Mucosa of gallbladder (tissue), 1 donor: ENCODE measurements around the gene MBD1. TPM values are rescaled to one million over a fixed set of nuclear protein-coding genes. Genes with fewer than 3 reads are reported as not detected.
A peak's percentile ranks its signal among the peaks of the same experiment; 100 is the strongest.
"Not testable (repeated sequence)": the region's sequence is repeated elsewhere in the genome, so short reads cannot be mapped to it uniquely, and the experiment has no call there.

ENCODE experiments used
- DNase-seq: peaks from one replicate; pipeline ENCODE4 v3.0.0-alpha.2; 2020; ENCODE audit warnings: low spot score
- total RNA-seq: library from RNA; stranded (reverse); gene quantifications from one replicate; pipeline ENCODE4 v1.2.1, GENCODE V29; 2021
- donor health status: DM: no; HTN: no; CAD: no.

MBD1 gene
- total RNA-seq, 1 donor from 2014 or later, result 86.7 TPM

- DNase-seq, result no peak
Measured at GRCh38 chr18:50289108-50289443, 7.8 kb upstream of the MBD1 start.

GRCh38 chr18:50288348-50289107, 7.2 kb upstream of the MBD1 start:
- not testable (repeated sequence) for DNase-seq

GRCh38 chr18:50287441-50288347, 6.4 kb upstream of the MBD1 start, which contains the start of gene CXXC1:
TSS of gene CXXC1 (minus strand) at chr18:50287692. CDS start at chr18:50287589, 103 bp downstream.
- peak; percentile 98 for DNase-seq

- DNase-seq, result no peak
Measured at GRCh38 chr18:50287028-50287440, 5.7 kb upstream of the MBD1 start.

GRCh38 chr18:50286391-50287027, 5.2 kb upstream of the MBD1 start:
- no peak for DNase-seq

DNA sequence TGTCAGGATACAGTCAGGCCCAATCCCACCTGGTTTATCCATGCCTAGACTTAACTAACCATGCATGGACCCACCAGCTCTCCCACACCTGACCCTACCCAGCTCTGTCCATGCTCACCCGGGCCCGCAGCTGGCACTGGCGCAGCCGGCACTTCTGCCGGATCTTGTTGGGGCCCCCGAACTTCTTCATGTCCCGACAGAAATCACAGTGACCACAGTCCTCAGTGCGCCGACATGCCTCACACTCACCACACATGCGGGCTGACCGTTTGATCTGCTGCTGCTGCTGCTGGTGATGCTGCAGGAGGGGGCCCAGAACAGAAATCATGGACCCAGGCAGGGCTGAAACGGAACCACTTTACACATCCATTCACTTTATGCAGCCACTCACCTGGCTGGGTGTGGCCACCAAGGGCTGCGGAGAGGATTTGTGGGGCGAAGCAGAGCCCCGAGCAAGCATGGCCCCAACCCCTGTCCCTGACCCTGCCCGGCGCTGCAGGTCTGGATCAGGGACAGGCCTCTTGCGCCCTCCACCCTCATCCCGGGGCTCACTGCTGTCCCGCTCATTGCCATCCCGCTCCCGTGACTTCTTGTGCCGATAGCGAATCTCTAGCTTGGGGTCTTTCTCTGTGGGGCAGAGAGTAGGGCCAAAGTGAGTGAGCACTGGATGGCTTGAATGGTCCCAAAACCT, 4.5 kb upstream of the MBD1 start:
- DNase-seq, result no peak

DNA sequence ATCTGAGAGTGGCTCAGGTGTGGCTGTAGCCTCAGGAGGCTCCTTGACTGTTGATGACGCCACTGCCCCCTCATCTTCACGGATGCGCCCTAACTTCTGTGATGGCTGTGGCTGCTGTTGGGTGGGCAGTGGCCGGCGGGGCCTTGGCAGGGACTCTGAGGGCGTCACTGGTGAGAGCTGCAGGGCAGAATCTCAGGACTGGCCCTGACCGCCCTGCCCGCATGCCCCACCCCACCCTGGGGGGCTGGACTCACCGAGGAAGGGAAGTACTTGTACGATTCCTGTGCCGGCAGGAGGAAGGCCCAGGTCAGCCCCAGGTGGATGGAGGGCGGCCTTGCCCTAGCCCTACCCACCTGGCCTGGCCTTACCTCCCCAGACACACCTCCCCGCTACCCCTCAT, 3.7 kb upstream of the MBD1 start:
- DNase-seq, result no peak

DNA sequence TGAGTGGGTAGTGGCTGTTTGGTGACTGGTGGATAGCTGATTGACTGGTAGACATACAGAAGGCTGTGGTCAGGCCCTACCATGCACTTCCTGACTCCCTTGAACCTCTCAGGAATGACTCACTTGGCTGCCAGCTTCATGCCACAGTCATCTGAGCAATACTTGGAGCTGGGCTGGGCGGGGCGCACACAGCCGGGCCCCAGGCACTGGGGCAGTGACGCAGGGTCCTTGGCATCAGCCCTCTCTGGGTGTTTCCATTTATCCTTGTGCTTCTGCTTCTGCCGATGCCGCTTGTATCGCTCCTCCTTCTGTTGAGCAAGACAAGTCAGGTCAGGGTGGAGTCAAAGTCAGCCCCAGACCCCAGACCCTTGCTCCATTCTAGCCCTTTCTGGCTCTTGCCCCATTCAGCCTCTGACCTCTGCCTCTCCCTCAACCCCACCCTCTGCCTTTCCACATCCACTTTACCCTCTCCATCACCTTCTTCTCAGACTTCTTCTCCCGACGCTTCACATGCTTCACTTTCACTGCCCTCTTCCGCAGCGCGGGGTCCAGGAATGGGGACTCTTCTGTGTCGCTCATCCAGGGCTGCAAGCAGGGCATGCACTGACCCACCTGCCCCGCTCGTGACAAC, 3.0 kb upstream of the MBD1 start:
- DNase-seq, result no peak

- no peak for DNase-seq
Measured at GRCh38 chr18:50283469-50284209, 2.3 kb upstream of the MBD1 start.

DNA sequence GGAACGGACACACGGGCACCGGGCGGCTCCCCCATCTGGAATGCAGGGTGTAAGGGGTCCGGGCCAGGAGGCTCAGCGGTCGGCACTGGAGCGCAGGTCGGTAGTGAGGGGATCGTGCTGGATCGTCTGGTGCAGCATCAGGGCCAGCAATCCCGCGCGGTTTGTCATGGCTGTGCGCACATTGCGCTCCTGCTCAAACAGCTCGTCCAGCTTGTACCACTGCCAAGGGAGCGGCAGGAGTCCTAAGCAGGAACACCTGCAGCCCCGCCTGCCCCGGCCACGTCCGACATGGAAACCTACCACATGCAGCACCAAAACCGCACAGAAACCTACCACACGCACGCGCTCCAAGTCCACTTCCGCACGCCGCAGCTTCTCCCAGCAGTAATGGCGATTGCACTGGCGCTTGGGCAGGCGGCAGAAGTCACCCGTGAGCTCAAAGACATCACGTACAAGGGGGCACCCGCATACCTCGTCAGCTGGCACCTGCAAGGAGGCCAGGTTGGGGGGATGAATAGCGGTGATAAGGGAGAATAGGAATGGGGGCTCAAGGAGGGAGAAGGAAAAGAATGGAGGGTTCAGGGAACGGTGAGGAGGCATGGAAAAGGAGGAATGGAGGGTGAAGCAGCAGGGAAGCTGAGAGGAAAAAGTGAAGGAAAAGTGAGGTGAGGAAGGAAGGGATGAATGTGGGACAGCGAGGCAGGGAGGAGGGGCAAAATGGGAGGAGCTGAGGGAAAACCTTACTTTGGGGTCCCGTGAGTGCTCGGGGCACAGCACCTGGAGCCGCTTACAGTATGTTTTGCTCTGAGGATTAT, 1.4 kb upstream of the MBD1 start:
- DNase-seq, result no peak

DNA sequence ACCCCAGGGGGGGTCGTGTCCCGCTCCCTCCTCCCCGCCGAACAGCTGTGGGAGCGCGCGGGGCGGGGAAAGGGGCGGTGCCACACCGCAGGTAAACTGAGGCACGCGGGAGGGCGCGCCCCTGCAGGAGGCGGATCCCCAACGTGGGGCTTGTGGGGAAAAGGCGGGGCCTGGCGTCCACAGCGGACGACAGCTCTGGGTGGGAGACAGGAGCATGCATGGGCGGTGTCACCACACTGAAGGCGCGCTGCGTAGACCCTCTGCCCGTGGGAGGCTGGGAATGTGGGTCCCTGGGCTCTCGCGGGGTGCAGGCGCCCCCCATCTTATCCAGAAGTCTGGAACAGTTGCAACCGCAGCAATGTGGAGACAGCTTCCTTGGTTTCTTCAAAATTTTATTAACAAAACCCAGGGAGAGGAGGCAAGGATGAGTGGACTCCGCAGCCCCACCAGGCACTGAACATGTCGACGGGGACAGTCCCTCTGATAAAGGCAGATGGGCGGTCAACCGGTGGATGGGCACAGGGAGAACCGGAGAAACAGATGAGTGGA, 723 bp upstream of the MBD1 start:
- DNase-seq, result no peak

DNA sequence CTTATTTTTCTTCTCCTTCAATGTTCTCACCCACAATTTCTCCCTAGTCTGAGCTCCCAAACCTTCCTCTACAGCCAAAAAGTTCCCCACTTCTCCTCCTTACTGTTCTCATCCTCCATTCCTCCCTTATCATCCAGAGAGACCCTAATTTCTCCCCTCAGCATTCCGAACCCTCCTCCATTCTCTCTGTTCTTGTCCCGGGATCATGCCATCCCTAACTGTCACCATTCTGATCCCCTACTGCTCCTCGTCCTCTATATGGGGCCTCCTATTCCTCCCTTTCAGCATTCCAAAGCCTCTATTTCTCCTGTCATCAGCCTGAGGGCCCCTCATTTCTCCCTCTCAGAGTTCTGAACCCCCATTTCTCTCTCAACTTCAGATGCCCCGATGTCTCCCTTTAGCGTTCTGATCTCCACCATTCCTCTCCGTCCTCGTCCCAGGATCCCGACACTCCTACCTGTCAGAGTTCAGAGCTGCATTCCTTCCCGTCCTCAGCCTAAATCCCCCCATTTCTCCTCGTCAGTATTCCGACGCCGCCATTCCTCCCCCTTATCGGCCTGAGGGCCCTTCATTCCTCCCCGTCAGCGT, 522 bp downstream of the MBD1 start:
- no peak for DNase-seq

GRCh38 chr18:50279752-50280151, 1.6 kb downstream of the MBD1 start:
- no peak for DNase-seq

GRCh38 chr18:50277942-50278341, 3.4 kb downstream of the MBD1 start:
- no peak for DNase-seq

DNA sequence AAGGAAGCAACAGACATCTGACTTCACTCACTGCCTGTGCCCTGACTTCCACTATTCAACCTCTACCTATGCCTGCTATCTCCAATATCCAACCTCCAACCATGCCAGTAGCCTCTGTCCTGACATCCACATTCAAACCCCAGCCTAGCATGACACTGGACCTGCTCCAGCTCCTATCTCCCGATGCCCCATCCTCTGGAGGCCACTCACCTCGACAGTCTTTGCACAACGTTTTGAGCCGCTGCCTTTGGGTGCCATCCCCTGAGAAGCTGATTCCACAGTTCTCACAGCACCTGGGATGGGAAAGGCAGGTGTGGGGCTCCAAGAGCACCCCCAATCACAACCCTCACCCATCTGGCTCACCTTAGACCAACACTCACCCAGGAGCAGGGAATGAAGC, 4.9 kb downstream of the MBD1 start:
- DNase-seq, result no peak

DNA sequence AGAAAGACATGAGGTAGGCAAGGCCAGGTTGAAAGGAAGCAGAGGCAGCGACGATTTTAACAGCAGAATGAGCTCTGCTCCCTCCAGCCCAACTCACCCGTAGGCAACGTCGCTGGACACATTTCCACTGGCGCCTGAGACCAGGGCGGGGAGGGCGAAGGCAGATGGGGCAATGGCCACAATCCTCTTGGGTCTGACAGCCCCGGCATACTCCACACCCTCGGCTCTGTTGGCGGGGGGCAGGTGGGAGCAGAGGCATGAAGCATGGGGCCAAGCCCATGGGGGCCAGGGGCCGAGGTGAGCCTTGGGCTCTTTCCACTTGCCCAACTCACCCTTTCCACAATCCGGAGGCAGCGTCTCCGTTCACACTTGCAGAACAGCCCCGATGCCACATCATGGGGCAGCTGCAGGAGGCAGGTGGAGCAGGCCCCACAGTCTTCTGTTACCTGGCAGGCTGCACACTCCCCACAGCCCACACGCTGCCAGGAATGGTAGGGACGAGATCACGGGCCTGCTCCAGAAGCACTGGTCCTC, 5.8 kb downstream of the MBD1 start:
- no peak for DNase-seq

DNA sequence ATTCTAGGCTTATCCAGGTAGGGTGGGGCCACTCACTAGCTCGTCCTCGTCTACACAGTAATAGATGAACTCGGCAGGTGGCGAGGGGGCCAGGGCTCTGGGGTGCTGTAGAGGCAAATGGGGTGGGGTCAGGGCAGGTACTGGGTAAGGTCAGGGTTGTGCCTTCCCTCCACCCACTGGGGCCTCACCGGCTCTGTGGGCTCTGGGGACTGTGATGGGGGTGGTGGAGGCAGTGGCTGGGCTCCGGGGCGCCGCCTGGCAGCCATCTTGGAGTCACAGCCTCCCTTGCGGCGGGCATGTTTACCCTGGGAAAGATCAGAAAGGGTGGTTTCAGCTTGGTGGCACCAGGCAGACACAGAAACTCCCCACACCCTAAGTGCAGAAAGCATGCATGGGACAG, 6.4 kb downstream of the MBD1 start:
- DNase-seq, result no peak

- no peak for DNase-seq
Measured at GRCh38 chr18:50274044-50274442, 7.3 kb downstream of the MBD1 start.
